D721Med (cell line): ENCODE results near the gene PI4KB.

Source experiments
- DNase-seq: peaks from one replicate; pipeline ENCODE4 v3.0.0; 2011; ENCODE audit warnings: low spot score; ENCODE audit not compliant: insufficient read length
- FAIRE-seq: peaks from 2 replicates; lab custom pipeline; 2011; peaks lifted over from hg19 to GRCh38; lab: Jason Lieb, UNC
- TF ChIP-seq, protein P1 (sequence below): IDR thresholded peaks from 2 replicates; pipeline ENCODE4 v1.5.1; 2012; ENCODE audit warnings: mild to moderate bottlenecking, control low read depth; ENCODE audit not compliant: insufficient read depth; ENCODE audit errors: missing control alignments

The PI4KB gene

DNA sequence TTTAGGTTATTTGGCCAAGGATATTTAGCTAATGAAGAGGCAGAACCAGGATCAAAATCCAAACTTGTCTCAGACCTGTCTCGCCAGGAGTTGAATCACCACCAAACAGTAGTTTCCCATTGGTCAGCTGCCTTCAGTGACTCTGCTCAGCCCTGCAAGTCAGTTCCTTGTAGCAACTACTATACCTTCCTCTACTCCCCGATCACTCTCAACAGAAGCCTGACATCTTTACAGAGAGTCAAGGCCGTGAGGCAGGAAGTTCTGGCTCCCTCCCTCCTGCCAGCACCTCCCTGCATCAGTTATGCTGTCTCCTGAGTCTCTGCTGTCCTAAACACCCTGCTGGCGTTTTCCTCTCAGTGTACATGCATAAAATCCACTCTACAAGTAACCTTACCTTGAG lies 59.5 kb downstream of the PI4KB start:
- no peak for DNase-seq
- no peak for FAIRE-seq
- TF ChIP-seq, protein P1, sequence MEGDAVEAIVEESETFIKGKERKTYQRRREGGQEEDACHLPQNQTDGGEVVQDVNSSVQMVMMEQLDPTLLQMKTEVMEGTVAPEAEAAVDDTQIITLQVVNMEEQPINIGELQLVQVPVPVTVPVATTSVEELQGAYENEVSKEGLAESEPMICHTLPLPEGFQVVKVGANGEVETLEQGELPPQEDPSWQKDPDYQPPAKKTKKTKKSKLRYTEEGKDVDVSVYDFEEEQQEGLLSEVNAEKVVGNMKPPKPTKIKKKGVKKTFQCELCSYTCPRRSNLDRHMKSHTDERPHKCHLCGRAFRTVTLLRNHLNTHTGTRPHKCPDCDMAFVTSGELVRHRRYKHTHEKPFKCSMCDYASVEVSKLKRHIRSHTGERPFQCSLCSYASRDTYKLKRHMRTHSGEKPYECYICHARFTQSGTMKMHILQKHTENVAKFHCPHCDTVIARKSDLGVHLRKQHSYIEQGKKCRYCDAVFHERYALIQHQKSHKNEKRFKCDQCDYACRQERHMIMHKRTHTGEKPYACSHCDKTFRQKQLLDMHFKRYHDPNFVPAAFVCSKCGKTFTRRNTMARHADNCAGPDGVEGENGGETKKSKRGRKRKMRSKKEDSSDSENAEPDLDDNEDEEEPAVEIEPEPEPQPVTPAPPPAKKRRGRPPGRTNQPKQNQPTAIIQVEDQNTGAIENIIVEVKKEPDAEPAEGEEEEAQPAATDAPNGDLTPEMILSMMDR: no peak

DNA sequence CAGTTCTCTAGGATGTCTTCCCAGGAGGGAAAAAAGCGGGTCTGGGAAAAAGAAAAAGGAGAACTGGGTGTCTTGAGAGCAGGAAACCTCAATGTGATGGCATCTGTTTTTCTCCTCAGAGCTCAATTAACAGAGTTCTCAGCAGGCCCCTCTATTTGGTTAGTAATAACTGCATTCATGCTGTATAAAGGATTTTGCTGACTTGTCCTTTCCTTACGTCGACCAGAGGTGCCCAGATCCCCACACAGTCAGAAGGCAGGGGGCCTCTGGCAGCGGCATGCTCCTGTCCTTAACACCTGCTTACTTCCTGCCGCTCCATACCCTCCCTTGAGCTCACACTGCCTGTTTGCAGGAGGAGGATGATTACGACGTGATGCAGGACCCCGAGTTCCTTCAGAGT lies 60.4 kb downstream of the PI4KB start:
- no peak for DNase-seq
- no peak for FAIRE-seq
- TF ChIP-seq, protein P1: no peak

DNA sequence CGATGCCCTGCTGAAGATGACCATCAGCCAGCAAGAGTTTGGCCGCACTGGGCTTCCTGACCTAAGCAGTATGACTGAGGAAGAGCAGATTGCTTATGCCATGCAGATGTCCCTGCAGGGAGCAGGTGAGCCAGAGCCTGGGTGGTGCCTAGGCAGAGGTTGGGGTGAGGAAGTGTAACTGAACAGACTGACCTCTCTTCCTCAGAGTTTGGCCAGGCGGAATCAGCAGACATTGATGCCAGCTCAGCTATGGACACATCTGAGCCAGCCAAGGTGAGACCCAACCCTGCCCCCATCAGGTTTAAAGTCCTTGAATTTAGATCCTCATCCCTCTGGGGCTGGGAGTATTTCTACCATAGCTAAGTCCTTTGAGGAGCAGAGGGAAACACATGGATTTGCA lies 60.9 kb downstream of the PI4KB start:
- TF ChIP-seq, protein P1: no peak
- FAIRE-seq: no peak
- no peak for DNase-seq

DNA sequence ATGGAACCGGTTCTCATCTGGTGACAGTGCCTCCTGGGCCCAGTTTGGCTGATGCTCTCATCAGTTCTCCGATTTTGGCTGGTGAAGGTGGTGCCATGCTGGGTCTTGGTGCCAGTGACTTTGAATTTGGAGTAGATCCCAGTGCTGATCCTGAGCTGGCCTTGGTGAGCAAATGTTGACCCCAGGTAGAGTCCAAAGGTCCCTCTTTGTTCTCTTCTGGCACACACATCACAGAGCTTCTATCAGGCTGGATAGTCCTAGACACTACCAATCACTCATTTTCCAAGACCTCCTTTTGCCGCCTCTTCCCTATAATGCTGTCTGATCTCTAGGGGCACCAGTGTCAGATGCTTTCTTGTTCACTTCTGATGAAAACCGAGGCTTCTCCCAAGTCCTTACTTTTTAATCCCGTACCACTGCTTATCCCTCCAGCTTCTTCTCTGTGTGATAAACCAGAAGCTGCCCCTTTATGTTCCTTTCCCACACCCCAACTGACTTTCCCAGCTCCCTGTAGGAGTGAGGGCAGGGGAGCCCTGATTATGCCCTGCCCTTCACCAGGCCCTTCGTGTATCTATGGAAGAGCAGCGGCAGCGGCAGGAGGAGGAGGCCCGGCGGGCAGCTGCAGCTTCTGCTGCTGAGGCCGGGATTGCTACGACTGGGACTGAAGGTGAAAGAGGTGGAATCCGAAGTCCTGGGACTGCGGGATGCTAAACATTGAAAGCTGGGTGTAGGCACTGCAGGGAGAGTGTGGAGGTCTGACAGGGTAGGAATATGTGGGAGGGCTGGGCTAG lies 61.6 kb downstream of the PI4KB start:
- no peak for FAIRE-seq

DNA sequence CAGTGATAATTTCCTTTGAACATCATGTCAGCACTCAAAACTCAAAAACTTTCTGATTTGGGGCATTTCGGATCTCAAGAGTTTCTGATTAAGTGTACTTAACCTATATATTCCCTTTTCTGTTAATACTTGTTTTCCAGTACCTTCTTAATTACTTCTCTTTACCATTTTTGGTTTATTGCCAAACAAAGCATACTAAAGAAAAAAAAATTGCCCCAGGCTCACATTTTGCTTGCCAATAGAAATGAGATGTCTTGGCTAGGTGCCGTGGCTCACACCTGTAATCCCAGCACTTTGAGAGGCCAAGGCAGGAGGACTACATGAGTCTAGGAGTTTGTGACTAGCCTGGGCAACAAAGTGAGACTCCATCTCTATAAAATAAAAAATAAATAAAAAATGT lies 67.9 kb downstream of the PI4KB start:
- FAIRE-seq (no peak), DNase-seq (no peak)
- TF ChIP-seq, protein P1: no peak

More for the DNA sequence above, 61.6 kb downstream of the PI4KB start:
- DNase-seq: no peak
- TF ChIP-seq, protein P1: no peak

DNA sequence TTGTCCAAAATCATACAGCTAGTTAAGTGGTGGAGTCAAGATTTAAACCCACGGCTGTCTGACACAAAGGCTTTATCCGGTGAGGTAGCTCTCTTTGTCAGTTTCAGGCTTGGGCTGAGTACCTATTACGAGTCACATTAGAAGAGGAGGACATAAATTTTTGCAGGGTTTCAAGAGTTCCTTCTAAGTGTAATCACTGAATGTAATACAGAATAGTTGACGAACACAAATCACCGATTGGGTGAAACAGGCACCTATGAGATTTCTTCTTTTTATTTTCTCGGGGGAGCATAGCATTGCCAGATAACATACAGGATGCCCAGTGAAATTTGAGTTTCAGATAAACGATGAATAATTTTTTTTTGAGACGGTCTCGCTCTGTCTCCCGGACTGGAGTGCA lies 71.8 kb downstream of the PI4KB start:
- no peak for DNase-seq
- TF ChIP-seq, protein P1: no peak
- peak; percentile 11 for FAIRE-seq
